HS-5 (cell line): ENCODE results near the gene SLAMF7.

ENCODE experiments used
- DNase-seq: peaks from one replicate; pipeline ENCODE4 v3.0.0-alpha.2; 2012; ENCODE audit warnings: low read depth

The SLAMF7 gene

GRCh38 chr1:160800645-160801408 is 61.8 kb downstream of the SLAMF7 start:
- DNase-seq: no peak

GRCh38 chr1:160801836-160802580 is 63.0 kb downstream of the SLAMF7 start:
- DNase-seq: no peak
